ENCODE data around the gene PPME1.

- TF ChIP-seq CTCF (IDR thresholded peaks at IDR 0.05) (no peak), POLR2A (IDR thresholded peaks at IDR 0.05) (no peak)
These were observed 127.9 kb downstream of the PPME1 start for GRCh38 chr11:74299015-74299414.

Measured in vagina (tissue), 2 donors.